SK-N-SH treated with all-trans-retinoic acid at 6 μM for 48 hours (cell line): ENCODE data around the gene CSF3R.

Experiments used
- CSDC2 ChIP-seq: fragments of 250-450 bp; sonication (Bioruptor Pico); IDR thresholded peaks from 2 replicates; pipeline ENCODE4 v1.5.0; 2020; ENCODE audit warnings: mild to moderate bottlenecking, moderate library complexity
- RARB ChIP-seq: fragments of 250-450 bp; sonication (Bioruptor Pico); IDR thresholded peaks from 2 replicates; pipeline ENCODE4 v1.8.0; 2021; ENCODE audit warnings: mild to moderate bottlenecking, moderate library complexity
- SNAI2 ChIP-seq: fragments of 250-450 bp; sonication (Bioruptor Pico); IDR thresholded peaks from 2 replicates; pipeline ENCODE4 v1.5.0; 2020; ENCODE audit warnings: mild to moderate bottlenecking, moderate library complexity
- TSHZ2 ChIP-seq: fragments of 250-450 bp; sonication (Bioruptor Pico); IDR thresholded peaks from 2 replicates; pipeline ENCODE4 v1.5.0; 2020; ENCODE audit warnings: mild to moderate bottlenecking, moderate library complexity
- ZNF8 ChIP-seq: fragments of 450-650 bp; formaldehyde crosslinking; IDR thresholded peaks from 2 replicates; pipeline ENCODE4 v1.5.0; 2020; ENCODE audit warnings: mild to moderate bottlenecking, moderate library complexity

- TF ChIP-seq TSHZ2 (CRISPR knock-in tag) = no peak
- no peak for TF ChIP-seq RARB (CRISPR knock-in tag)
- no peak for TF ChIP-seq SNAI2 (CRISPR knock-in tag)
- no peak for TF ChIP-seq CSDC2 (CRISPR knock-in tag)
- no peak for TF ChIP-seq ZNF8
These were observed 35.3 kb downstream of the CSF3R start for GRCh38 chr1:36447450-36447849.
